Gastroesophageal sphincter (tissue), 4 donors: ENCODE results near the gene FKBP14. TPM values are rescaled to one million over a fixed set of nuclear protein-coding genes. Genes with fewer than 3 reads are reported as not detected.
A peak's percentile ranks its signal among the peaks of the same experiment; 100 is the strongest.

ENCODE experiments used
- ATAC-seq: fragments of 150-250 bp; one replicate; pipeline ENCODE4 v1.9.1; 2016; ENCODE audit warnings: mild to moderate bottlenecking, moderate library complexity
- H3K27ac ChIP-seq, 4 donors: fragments of 200-600 bp; sonication (generic) in 3 of 4; 1 replicate in 3 of 4; 2 replicates in 1 of 4; pipeline ENCODE4 v1.5.1; 2016 to 2019
- H3K27me3 ChIP-seq: fragments of 200-600 bp; sonication (generic); one replicate; pipeline ENCODE4 v1.5.1; 2019
- H3K36me3 ChIP-seq, 2 donors: fragments of 200-600 bp; sonication (generic); one replicate each; pipeline ENCODE4 v1.5.1; 2019; ENCODE audit warnings: control low read depth in 1 of 2
- H3K4me1 ChIP-seq, 3 donors: fragments of 200-600 bp; sonication (generic); 1 replicate in 2 of 3; 2 replicates in 1 of 3; pipeline ENCODE4 v1.5.1; 2016 to 2019; ENCODE audit warnings: control low read depth in 2 of 3
- H3K4me3 ChIP-seq, 2 donors: fragments of 200-600 bp; sonication (generic); one replicate each; pipeline ENCODE4 v1.5.1; 2019; ENCODE audit warnings: mild to moderate bottlenecking in 1 of 2, moderate library complexity in 1 of 2
- H3K9me3 ChIP-seq, 3 donors: fragments of 200-600 bp; sonication (generic); one replicate each; pipeline ENCODE4 v1.5.1; 2017 to 2019; ENCODE audit warnings: control low read depth in 2 of 3
- EP300 ChIP-seq: sonication (generic); formaldehyde crosslinking; IDR thresholded peaks from one replicate; pipeline ENCODE4 v1.6.1; 2017; ENCODE audit warnings: antibody characterized with exemption, mild to moderate bottlenecking
- POLR2A ChIP-seq, 2 donors: fragments of 450-650 bp; IDR thresholded peaks; one replicate each; pipeline ENCODE4 v1.6.1; 2017; ENCODE audit warnings: antibody characterized with exemption in 2 of 2, mild to moderate bottlenecking in 2 of 2, moderate library complexity in 1 of 2
- POLR2AphosphoS5 ChIP-seq: sonication (generic); formaldehyde crosslinking; IDR thresholded peaks from one replicate; pipeline ENCODE4 v1.6.1; 2017; ENCODE audit warnings: antibody characterized with exemption
- WGBS, 2 donors: methylation state at CpG; one replicate each; pipeline ENCODE4 v1.1.5; 2018; ENCODE audit warnings: low coverage in 1 of 2; 5-methylcytosine and 5-hydroxymethylcytosine counted together
- total RNA-seq, 4 donors: library from RNA; depleted of rRNA; stranded (reverse); fragments of >200 nt; gene quantifications; one replicate each; pipeline ENCODE4 v1.1.0, GENCODE V29; 2016
- TF ChIP-seq, protein P1 (sequence below), 4 experiments: fragments of 200-600 bp in 2 of 4; fragments of 450-650 bp in 2 of 4; sonication (generic) in 1 of 4; IDR thresholded peaks; one replicate each; pipeline ENCODE4 v1.5.1; 2017 to 2019; ENCODE audit warnings: antibody characterized with exemption in 4 of 4, mild to moderate bottlenecking in 2 of 4, moderate library complexity in 2 of 4

FKBP14 gene
- total RNA-seq, 4 donors from 2014 or later: 7.0 to 10.7 (median 7.7) TPM

DNA sequence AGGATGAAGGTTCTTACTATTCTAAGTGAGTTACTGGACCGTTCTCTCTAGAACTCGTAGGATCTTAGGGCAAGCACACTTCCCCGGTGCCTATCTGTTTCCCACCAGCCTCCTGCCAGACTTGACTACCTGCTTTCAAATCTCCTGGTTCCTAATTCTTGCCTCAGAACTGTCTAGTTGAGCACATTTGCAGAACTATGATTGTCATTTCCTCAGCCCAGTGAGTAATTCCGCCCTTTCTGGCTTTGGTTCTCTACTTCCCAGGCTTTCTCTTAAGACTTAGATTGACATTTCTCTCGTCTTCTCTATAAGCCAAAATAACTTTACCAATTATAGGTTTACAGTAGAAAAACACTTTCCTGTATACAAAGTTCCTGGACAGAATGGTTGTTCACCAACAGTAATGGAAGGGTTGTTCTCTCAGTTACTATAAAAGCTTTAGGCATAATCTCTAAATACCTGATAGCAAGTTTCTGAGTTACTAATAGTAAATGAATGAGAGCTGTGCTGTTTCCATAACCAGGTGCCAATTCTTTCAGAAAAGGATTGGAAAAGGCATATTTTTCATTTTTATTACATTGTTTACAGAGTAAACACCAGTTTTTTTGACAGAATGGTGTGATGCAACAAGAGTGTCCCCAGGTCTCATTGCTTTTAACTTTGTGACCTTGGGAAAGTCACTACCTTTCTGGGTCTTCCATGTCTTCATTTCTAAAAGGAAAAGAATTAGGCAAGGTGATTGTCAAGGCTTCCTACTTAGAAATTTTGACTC lies 42.8 kb upstream of the FKBP14 start:
- ATAC-seq: no peak
- H3K4me1 ChIP-seq: peaks cover 0 to 9% (median 3%) of the 10 kb centered on the region in 3 donors
- H3K27ac ChIP-seq: no peak overlapping the region
- TF ChIP-seq, protein P1, sequence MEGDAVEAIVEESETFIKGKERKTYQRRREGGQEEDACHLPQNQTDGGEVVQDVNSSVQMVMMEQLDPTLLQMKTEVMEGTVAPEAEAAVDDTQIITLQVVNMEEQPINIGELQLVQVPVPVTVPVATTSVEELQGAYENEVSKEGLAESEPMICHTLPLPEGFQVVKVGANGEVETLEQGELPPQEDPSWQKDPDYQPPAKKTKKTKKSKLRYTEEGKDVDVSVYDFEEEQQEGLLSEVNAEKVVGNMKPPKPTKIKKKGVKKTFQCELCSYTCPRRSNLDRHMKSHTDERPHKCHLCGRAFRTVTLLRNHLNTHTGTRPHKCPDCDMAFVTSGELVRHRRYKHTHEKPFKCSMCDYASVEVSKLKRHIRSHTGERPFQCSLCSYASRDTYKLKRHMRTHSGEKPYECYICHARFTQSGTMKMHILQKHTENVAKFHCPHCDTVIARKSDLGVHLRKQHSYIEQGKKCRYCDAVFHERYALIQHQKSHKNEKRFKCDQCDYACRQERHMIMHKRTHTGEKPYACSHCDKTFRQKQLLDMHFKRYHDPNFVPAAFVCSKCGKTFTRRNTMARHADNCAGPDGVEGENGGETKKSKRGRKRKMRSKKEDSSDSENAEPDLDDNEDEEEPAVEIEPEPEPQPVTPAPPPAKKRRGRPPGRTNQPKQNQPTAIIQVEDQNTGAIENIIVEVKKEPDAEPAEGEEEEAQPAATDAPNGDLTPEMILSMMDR (IDR thresholded peaks at IDR 0.05): no peak
- TF ChIP-seq EP300 (no peak), POLR2AphosphoS5 (no peak)
- 87 to 93% methylated on average over 4 to 5 of the region's 5 CpGs for WGBS, 2 donors
- H3K27me3 ChIP-seq: no peaks in the 10 kb centered on the region
- H3K4me3 ChIP-seq: no peak overlapping the region
- H3K9me3 ChIP-seq: no peaks in the 10 kb centered on the region
- peaks cover 0 to 30% of the 10 kb centered on the region in 2 donors for H3K36me3 ChIP-seq

DNA sequence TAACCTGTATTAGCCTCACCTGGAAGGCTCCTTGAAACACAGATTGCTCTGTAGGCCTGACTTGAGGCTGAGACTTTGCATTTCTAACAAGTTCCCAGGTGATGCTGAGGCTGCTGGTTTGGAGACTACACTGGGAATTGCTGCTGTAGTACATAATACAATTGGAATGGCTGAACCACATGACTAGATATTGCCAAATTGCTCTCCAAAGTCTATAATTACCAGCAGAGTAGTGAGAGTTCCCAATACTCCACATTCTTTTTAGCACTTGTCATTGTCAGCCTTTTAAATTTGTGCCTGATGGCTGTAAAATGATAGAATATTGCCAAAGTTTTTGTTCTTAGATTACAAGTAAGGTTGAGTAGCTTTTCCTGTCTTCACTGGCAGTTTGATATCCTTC lies 41.6 kb upstream of the FKBP14 start:
- peak; percentile 55 for TF ChIP-seq POLR2AphosphoS5
- TF ChIP-seq, protein P1 (IDR thresholded peaks at IDR 0.05): no peak
- Histone ChIP-seq H3K4me3 (no peak overlapping the region), H3K27me3 (no peaks in the 10 kb centered on the region), H3K4me1 (peaks cover 0 to 9% (median 3%) of the 10 kb centered on the region in 3 donors), H3K36me3 (peaks cover 0 to 42% of the 10 kb centered on the region in 2 donors), H3K9me3 (no peaks in the 10 kb centered on the region), H3K27ac (peak overlapping the region in 1 of 4 donors; percentile 23)
- ATAC-seq: peak; percentile 92

DNA sequence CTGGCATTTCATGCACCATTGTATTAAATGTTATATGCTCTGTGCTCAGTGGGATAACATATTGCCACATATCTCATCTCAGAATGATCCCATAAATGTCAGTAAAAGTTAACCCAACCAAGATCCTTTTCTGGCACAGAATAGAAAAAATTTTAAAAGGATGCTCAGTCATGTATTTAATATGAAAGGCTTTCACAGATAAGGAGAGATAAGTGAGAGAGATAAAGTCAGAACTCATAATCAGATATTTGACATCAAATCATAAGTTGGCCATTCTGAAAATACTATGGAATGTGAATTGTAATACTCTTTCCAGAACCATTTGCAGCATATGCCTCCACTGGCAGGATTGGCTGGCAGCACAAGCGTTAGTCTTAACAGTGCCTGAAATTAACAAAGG lies 40.2 kb upstream of the FKBP14 start:
- 100% methylated on average over 1 of the region's 1 CpG for WGBS, 2 donors

DNA sequence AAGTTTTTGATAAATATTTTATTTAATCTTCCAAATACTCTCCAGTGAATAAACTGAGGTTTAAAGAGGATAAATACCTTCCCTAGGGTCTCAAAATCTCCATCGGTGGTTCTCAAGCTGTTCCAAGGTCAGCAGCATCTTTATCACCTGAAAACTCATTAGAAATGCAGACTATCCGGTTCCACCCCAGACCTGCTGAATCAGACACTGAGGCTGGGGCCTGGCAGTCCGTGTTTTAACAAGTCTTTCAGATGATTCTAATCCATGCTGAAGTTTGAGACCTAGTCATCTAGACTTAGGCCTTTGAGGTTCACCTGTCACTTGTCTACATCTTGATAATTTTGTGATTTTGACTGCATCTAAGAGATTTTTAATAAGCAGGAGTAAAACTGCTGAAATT lies 39.2 kb upstream of the FKBP14 start:
- Histone ChIP-seq H3K4me3 (no peak overlapping the region), H3K27me3 (no peaks in the 10 kb centered on the region), H3K9me3 (no peaks in the 10 kb centered on the region), H3K36me3 (peaks cover 0 to 37% of the 10 kb centered on the region in 2 donors), H3K27ac (no peak overlapping the region), H3K4me1 (peaks cover 0 to 9% (median 3%) of the 10 kb centered on the region in 3 donors)
- WGBS, 2 donors: 84 to 100% methylated on average over 3 of the region's 3 CpGs
- no peak for ATAC-seq
- TF ChIP-seq, protein P1 (IDR thresholded peaks at IDR 0.05): no peak
- TF ChIP-seq POLR2A (IDR thresholded peaks at IDR 0.05) (no peak), EP300 (no peak), POLR2AphosphoS5 (no peak)

More for the DNA sequence above, 40.2 kb upstream of the FKBP14 start:
- H3K36me3 ChIP-seq: peaks cover 0 to 45% of the 10 kb centered on the region in 2 donors
- no peak overlapping the region for H3K4me3 ChIP-seq
- H3K27ac ChIP-seq: no peak overlapping the region
- H3K9me3 ChIP-seq: no peaks in the 10 kb centered on the region
- TF ChIP-seq, protein P1 (IDR thresholded peaks at IDR 0.05): no peak
- TF ChIP-seq POLR2A (IDR thresholded peaks at IDR 0.05) (no peak), EP300 (no peak), POLR2AphosphoS5 (no peak)
- H3K4me1 ChIP-seq: peaks cover 0 to 9% (median 3%) of the 10 kb centered on the region in 3 donors
- no peaks in the 10 kb centered on the region for H3K27me3 ChIP-seq
- no peak for ATAC-seq

DNA sequence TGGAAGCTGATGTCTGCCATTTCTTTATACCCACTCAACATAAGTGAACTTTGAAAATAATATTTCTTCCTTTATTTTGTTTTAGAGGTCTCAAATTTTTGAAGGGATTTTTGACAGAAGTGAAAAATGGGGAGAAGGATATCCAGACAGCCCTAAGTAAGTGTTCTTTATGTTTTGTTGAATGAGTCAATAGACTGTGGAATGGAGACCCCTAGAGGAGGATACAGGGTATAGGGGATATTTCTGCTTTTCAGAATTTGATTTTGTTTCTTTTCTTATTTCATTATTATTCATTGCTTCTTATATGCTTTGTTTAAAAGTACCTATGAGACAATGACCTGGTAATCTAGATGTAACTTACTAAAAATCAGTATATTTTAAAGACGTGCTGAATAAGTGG lies 36.1 kb upstream of the FKBP14 start:
- 50 to 64% methylated on average over 1 of the region's 1 CpG for WGBS, 2 donors
- no peak for ATAC-seq
- Histone ChIP-seq H3K4me1 (no peaks in the 10 kb centered on the region), H3K36me3 (peaks cover 0 to 35% of the 10 kb centered on the region in 2 donors), H3K9me3 (no peaks in the 10 kb centered on the region), H3K27me3 (no peaks in the 10 kb centered on the region), H3K4me3 (no peak overlapping the region), H3K27ac (no peak overlapping the region)
- TF ChIP-seq EP300 (no peak), POLR2AphosphoS5 (no peak), POLR2A (IDR thresholded peaks at IDR 0.05) (no peak)
- TF ChIP-seq, protein P1 (IDR thresholded peaks at IDR 0.05): peak; percentile 36 to 60 (median 50)
